HG02885 (cell line): ENCODE measurements around the gene TNFRSF21.
"Not testable (repeated sequence)": the region's sequence is repeated elsewhere in the genome, so short reads cannot be mapped to it uniquely, and the experiment has no call there.

ENCODE experiments used
- ATAC-seq: cut with Tn5 transposase; IDR thresholded peaks from one replicate; pipeline ENCODE4 v1.9.1; 2021; ENCODE audit warnings: mild to moderate bottlenecking; ENCODE audit not compliant: unreplicated experiment, poor library complexity

TNFRSF21 gene

GRCh38 chr6:47292027-47292426, 17.7 kb downstream of the TNFRSF21 start:
- ATAC-seq = no peak

DNA sequence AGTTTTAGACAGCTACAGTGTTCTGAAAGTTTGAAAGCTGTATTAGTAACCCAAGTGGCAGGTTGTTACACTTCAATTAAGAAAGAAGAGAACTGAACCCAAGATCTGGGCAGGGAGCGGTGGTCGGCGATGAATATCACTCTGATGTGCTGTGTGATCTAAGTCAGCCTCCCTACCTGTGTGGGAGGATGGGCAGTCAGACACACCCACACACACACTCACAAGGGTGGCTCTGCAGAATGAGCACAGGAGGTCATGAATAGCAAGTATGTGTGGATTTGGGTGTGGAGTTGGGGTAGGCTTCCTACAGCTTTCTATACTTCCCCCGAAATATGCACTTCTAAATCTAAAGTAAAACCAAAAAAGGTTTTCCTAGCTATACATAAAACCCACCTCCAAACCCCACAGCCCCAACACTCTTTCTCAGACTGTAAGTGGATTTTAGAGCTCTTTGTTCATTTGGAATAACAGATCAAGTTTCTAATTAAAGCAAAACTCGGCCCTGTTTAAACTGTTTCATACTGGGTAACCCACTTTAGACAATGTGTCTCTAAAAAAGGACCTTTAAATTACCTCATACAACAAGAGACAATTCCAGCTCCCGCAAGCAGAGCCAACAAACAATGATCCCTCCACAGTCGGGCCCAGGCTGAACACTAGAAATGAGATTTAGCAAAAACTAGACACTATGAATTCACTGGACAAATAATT, 19.4 kb downstream of the TNFRSF21 start:
- no peak for ATAC-seq

DNA sequence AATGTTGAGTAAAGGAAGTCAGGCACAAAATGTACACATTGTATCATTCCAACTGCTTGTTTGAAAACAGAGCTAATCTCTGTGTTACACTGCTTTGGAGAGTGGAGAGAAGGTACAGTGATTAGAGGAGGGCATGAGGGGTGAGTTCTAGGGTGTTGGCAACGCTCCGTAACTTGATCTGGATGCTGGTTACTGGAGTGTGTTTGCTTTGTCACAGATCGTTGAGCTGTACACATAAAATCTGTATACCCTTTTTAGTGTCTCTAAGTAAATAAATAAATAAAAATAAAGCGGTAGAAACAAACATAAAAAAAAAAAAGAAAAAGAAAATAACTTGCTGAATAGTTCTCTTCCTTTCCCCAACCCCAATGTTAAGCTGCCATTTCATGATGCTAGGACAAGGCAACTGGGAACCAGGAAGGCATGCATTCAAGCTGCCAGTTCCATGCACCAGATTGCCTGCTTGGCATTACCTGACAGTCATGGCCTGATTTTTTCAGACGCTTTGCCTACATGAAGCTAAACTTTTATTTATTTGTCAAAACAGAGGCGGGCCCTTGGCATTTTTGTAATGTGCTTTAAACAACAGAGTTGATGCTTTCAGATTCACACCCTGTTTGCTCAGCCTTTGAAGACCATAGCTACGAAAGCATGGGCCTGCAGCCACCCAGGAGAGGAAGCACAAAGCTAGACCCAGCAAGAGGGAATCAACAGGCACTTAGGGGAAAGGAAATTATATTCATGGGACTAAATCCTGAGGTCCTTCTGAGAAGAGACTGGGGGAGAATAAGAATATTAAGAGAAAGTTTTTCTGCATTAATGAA, 21.2 kb downstream of the TNFRSF21 start:
- no peak for ATAC-seq

DNA sequence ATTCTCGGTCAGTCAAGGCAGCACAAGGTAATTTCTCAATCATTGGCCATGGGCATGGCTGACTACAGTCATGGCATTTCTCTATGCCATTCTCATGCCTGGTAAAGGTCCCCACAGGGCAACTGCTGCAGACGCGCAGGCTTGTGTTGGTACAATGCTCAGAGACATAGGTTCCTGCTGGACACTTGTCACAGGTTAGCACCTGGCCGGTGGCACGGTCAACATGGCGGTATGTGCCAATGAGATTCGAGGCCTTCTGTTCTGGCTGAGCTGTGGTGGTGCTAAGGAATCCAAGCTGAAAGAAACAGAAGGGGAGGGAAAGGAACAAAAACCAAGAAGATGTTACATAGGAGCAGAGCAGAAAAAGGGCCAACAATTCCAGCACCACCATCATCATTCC, 23.4 kb downstream of the TNFRSF21 start:
- no peak for ATAC-seq

DNA sequence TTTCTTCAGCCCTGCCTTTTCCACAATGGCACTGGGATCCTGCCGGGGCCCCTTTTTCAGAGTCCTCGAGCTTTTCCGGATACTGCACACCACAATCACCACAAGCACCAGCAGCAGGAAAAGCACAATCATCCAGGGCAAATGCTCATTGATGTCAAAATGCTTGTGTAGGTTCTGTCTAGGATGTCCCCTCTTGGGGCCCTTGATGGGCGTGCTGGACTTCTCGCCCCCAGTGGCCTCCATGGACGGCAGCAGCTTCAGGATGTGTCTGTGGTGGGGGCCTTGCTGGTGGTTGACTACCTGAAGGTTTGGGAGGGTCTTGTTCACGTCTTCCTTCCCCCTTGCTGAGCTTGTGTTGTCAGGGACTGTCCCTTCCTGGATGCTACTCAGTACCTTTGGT, 25.7 kb downstream of the TNFRSF21 start:
- ATAC-seq = no peak

GRCh38 chr6:47278545-47278944, 31.2 kb downstream of the TNFRSF21 start:
- no peak for ATAC-seq

GRCh38 chr6:47277702-47278101, 32.0 kb downstream of the TNFRSF21 start:
- no peak for ATAC-seq

DNA sequence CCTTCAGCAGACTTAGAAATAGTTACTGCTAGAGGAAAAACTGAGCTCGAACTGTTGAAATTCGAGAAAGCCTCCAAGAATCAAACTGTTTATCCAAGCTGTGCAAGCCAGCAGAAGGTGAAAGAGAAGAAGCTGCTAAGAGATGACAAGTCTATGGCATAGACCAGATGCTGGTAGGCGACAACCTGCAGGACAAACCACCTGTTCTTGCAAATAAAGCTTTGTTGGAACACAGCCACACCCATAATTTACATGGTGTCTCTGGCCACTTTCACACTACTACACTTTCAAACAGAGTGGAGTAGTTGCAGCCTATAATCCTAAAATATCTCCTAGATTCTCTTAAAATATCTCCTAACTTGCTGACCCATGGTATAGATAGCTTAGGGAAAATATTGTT, 33.3 kb downstream of the TNFRSF21 start:
- ATAC-seq = no peak

DNA sequence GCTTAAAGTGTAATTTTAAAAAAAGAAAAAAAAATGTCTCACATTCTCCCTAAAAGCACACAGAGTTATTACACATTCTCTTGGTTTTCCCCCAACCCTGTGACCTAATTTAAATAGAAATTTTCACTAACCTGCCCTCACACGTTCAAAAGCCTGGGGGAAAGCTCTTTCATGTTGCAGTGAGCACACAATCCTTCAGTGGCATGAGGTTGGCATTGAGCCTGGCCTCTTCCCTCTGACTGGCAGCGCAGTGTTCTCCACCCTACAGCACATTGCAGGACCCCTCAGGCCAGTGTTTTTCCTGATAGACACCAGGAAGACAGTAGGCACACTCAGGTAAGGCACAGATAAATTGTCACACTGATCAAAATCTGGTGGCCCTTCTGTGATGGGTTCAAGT, 34.1 kb downstream of the TNFRSF21 start:
- no peak for ATAC-seq

- ATAC-seq = not testable (repeated sequence)
Measured at GRCh38 chr6:47275132-47275531, 34.6 kb downstream of the TNFRSF21 start.

DNA sequence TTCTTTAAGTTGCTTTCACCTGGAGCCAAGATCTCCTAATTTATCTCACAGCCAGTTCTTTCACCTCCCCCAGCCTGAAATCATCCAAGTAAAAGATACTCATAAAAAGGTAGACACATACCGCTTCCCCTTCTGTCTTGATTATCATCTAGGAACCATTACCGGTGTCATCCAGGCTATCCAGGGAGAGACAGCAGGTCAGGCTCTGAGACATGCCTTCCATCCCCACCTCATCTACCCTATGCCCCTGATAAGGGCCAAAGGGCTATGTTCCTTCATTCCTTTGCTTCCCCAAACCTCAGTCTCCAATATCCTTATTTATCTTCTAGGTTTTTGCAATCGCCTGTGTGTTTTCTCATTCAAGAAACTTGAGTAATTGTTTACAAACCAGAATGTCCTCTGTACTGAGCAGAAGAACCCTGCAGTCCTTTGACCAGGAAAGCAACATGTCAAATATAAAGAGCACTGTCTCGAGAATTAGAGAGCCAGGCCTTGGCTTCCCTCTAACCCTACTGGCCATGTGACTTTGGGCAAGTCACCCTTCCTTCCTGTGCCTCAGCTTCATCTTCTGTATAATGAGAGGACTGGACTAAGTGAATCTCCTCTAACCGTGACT, 41.0 kb downstream of the TNFRSF21 start:
- ATAC-seq = no peak

DNA sequence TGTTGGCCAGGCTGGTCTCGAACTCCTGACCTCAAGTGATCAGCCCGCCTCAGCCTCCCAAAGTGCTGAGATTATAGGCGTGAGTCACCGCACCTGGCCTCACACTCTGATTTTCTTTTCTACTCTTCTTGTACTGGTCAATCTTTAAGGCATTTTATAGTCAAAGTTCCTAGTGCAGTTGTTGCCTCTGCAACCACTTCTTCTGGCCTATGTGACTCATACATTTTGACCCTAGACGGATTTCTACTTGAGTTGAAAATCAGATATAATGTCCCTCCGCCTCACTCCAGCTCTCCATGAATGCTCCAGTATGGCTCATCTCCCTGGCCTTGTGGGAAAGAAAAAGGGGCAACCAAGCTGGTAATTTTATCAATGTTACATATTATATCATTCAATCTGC, 42.4 kb downstream of the TNFRSF21 start:
- no peak for ATAC-seq

GRCh38 chr6:47265971-47266370, 43.7 kb downstream of the TNFRSF21 start:
- no peak for ATAC-seq

- ATAC-seq = no peak
Measured at GRCh38 chr6:47264775-47265184, 44.9 kb downstream of the TNFRSF21 start.

DNA sequence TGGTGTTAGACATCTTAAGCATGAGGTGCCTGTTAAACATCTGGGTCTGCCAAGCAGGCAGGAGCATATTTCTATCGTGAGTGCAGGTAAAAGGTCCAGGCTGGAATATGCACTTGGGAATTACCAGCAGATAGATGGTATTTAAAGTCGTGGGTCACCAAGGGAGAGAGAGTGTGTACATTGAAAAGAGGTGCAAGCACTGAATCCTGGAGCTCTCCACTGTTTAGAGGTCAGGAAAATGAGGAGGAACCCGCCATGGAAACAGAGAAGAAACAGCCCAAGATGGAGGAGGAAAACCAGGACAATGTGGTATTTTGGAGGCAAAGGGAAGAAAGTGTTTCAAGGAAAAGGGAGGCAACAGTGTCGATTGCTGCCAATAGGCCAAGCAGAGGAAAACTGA, 46.4 kb downstream of the TNFRSF21 start:
- ATAC-seq = no peak

DNA sequence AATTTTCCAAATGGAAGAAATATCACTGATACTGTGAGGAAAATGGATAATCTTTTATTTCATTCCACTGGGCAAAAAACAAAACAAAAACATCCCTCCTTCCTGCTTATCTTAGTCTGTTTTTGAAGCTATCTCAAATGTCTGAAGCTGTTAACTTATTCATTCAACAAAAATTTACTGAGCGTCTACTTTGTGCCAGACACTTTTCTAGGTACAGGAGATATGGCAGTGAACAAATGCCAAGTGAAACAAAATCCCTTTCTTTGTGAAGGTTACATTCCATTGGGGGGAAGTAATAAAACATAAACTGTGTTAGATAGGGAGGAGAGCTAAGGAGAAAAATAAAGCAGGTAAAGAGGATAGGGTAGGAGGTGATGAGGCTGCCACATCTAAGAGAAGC, 47.5 kb downstream of the TNFRSF21 start:
- no peak for ATAC-seq

GRCh38 chr6:47261191-47261590, 48.5 kb downstream of the TNFRSF21 start:
- ATAC-seq = no peak

- no peak for ATAC-seq
Measured at GRCh38 chr6:47260021-47260420, 49.7 kb downstream of the TNFRSF21 start.

DNA sequence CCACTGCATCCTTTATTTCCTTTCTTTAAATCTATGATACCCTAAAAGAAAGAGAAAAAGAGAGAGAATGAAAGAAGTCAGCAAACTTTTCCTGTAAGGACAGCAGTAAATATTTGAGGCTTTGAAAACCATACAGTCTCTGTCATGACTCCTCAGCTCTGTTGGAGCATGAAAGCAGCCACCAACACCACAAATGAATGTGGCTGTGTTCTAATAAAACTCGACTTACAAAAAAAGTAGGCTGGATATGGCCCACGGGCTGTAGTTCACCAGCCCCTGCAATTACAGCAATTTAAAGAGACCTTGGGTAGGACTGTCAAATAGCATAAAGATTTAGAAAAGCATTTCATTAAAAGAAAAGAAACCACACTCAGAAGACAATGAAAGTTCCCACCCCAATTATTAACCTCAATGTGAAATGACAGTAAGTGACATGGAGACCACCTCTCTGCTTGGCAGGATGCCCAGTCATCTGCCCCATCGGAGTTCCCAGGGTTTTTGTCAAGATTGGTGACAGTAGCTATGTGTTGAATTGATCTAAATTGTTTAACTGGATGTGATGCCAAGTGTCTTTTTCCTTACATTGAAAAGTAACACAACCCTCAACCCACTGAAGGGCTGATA, 50.9 kb downstream of the TNFRSF21 start:
- ATAC-seq = no peak

GRCh38 chr6:47256981-47257730, 52.5 kb downstream of the TNFRSF21 start:
- ATAC-seq = no peak
